ENCODE measurements around the gene ATP6V1A.

Gene ATP6V1A

DNA sequence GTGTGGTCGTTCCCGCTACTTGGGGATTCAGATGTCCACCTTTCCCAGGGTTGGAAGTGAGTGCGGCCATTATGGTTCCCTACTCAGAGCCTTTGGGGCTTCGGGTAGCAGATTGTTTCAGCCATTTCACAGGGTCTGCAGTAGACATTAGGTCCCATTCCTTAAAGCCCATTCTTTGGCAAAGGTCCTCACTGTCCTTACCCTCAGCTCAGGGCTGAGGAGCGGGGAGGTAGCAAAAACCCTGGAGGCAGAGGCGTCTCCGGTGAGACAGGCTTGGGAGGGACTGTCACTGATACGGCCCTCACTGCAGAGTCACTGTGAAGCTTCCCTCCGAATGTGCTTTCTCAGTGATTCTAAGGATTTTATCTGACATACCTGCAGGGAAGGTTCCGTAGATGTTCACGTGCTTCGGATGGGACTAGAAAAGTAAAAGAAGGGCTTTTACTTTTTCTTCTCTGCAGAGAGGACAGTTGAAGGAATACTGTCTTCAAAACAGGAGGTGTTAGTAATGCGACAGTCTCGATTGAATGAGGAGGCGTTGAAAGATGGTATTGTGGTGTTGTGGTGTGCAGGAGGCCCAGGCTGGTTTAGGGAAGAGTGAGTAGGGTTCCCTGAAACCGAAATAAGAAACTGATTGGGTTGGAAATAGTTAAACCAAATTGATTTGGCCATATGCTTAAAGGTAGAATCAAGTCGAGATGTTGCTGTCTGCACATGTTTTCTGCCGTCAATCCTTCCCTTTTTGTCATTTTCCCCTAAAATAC lies 630 bp downstream of the ATP6V1A start:
- ATAC-seq = peak; percentile 10 to 14

DNA sequence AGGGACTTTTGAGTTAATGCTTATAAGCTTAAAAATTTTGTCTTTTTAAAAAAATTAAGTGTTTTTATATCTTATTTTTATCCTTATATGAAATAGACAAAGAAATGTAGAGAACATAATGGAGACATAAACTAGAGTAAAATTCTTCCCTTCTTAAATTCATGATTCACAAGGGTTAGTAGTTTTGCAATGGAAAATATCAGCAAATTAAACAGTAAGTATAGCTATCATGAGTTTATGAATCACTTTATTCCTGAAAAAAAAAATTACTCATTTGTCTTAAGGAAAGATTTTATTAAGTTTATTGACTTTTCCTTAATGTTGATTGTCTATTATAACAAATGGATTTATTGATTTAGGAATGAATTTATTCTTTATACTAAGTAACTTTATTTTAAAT lies 4.3 kb downstream of the ATP6V1A start:
- ATAC-seq = no peak

DNA sequence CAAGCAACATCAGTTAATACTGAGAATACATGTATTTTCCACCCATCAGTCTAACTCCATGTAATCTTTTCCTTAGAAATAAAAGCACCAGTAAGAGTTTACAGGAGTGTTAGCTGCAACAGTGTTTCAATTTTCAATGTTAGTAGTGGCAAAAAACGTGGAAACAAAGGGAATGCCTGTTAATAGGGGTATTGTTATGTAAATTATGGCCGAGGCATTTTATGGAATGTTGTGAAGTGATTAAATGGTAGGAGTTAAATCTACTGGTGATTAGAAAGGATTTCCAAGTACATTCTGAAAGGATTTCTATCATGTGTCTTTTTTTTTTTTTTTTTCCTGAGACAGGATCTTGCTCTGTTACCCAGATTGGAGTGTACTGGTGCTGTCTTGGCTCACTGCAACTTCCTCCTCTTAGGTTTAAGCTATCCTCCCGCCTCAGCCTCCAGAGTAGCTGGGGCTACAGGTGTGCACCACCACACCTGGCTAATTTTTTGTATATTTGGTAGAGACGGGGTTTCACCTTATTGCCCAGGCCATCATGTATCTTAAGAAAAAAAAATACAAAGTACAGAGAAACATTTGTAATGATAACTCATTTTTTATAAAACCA lies 6.6 kb downstream of the ATP6V1A start:
- ATAC-seq = no peak

DNA sequence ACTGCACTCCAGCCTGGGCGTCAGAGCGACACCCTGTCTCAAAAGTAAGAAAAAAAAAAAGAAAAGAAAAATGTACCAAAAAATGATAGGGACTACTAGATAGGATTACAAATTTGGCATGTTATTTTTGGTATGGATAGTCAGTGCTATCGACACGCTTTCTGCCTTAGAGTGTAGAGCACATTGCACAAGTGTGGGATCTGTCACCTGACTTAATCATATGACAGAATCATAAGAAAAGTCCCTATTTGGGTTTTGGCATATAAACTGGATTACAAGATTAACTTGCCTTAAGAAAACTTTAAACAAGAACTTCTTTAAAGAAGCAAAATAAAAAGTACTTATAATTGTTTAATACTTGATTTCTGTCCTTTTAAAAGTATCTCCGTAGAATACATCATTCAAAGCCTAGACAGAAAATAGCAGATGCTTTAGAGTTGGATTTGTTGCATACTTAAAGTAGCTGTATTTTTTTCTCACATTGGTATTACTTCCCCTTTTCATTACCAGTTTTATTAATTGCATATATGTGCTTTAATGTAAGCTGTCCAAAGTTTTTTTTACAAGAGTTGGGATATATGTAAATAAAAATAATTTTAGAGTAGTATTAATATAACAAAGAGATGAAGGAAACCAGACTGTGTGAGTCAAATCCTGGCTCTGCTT lies 7.8 kb downstream of the ATP6V1A start:
- no peak for ATAC-seq

DNA sequence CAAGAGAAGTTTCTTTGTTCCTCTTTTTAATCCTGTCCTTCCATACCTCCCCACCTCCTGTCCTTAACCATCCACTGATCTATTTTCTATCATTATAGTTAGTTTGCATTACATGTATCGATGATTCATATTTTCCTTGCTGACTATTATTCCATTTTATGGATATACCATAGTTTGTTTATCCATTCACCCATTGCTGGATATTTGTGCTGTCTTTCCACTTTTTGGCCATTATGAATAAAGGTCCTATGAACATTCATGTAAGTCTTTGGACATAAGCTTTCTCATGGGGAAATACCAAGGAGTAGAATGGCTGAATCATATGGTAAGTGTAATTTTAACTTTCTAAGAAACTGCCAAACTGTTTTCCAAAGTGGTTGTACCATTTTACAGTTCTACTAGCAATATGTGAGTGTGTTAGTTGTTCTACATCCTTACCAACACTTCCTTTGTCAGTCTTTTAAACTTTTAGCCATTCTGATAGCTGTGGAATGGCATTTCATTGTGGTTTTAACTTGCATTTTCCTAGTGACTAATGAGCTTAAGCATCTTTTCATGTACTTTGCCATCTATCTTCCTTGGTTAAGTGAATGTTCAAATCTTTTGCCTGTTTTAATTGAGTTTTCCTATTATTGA lies 11.7 kb downstream of the ATP6V1A start:
- no peak for ATAC-seq

DNA sequence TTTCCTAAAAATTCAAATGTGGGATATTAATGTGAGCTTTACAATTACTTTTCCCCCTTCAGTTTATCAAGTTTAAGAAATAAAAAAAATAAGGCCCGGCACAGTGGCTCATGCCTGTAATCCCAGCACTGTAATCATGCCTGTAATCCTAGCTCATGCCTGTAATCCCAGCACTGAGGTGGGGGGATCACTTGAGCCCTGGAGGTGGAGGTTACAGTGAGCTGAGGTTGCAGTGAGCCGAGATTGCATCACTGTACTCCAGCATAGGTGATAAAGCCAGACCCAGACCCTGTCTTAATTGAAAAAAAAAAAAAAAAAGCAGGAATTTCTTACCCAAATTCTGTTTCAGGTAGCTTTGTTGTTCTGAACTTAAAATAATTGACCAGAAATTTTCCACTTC lies 17.9 kb downstream of the ATP6V1A start:
- no peak for ATAC-seq

DNA sequence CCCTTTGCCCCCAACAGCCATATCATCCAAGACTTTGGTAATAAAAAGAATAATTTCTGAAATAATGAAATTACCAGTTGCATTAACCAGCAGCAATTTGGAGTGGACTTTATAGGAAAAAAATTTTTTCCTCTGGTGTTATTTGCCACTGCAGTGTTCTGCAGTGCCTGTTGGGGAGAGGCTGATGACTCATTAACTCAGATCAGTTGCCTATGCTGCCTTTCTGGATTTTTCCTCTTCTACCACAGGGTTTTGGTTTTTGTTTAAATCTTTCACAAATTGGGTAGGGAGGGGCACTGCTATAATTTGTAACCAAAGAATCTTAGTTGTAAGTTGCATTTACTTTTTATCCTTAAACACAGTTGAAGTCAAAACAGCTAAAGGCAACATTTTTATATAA lies 22.7 kb downstream of the ATP6V1A start:
- ATAC-seq = no peak

DNA sequence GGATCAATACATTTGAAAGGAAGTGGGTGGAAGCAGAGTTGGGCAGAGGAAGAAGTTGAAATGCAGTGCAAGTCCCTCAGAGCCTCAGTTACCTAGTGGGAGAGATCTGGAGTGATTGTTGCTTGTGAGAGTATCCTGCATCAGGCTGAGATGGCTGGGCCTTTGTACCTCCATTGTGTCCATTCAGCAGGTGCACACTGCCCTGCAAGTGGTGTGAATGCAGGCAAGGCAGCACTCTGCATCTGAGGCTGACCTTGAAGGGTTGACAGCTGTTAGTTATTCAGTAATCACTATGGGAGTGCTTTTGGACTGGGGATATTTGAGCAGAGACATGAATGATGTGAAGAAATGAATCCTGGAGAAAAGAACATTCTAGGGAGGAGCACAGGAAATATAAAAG lies 25.2 kb downstream of the ATP6V1A start:
- ATAC-seq = no peak

DNA sequence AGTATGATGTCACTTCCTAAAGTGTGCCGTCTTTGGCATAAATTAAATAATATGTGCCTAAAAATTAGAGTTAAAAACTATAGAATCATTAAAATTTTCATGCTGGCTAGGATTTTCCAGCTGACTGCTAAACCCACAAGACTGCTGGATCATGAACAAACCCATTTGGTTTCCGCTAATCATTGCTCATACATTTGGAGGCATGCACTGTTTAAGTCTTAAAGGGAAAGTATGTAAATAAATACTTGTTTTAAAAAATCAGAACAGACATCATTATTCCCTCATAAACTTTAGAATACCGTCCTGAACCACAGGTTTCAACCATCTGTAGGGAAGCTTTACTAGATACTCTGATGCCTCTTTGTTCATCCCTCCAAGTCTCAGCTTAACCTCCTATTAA lies 26.5 kb downstream of the ATP6V1A start:
- no peak for ATAC-seq

DNA sequence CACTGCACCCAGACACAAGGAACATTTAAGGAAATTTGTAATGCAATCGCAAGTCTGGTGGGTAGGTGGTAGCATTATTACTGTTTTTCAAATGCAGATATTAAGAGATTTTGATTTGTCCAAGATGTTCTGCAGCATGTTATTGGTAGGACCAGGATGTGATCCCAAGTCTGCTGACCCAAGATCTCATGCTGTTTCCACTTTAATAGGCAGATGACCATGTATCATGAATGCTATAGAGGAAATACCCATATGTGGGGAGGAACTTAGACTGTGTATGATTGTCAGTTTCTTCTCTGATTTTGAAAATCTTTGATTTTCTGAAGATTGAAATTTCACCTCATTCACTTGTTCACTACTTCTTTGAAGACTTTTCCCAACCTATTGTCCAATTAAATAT lies 28.7 kb downstream of the ATP6V1A start:
- no peak for ATAC-seq

DNA sequence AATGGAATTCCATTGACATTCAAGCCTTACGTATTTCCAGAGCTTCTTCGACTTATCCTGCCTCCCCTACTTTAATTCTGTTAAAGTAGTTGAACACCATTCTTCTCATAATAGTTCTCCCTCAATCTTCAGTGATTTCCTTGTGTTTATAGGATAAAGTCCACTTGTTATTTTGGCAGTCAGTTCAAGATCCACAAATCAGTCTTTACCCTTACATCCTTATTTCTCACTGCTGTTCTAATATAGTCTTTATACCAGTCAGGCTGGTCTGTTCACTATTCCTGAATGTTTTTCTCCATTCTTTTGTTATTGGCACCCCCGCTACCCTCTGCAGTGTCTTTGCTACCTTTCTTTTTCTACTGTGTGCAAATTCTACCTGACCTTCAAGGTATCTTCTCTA lies 29.7 kb downstream of the ATP6V1A start:
- ATAC-seq = no peak

DNA sequence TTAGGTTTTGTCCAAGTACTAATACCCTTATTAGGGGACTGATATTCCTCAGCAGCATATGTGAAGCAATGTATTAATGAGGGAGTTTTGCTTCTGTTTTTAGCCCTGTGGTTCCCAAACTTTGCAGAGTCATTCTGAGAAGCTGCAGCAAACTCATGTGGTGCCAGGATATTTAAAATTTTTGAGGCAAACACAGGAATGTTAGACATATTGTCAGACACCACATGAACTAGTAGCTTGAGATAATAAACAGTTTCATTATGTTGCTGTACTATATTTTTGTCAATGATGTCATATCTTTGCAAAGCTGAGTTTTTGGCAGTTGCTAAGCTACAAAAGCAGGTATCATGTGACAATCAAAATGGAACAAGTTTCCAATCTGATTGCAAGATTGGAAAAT lies 36.6 kb downstream of the ATP6V1A start:
- ATAC-seq = peak in 1 of 2 donors; percentile 27

DNA sequence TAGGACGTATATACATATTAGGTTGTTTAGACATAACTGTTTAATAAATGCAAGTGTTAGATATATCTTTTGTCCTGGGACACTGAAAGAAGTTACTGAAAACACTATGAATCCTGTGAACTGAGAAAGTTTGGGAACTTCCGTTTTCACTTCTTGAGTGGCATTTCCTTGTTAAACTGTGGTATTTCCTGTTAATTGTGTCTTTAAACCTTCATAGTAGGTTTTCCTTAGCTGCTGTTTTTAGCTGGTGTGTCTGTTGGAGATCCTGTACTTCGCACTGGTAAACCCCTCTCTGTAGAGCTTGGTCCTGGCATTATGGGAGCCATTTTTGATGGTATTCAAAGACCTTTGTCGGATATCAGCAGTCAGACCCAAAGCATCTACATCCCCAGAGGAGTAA lies 37.1 kb downstream of the ATP6V1A start:
- ATAC-seq = no peak

DNA sequence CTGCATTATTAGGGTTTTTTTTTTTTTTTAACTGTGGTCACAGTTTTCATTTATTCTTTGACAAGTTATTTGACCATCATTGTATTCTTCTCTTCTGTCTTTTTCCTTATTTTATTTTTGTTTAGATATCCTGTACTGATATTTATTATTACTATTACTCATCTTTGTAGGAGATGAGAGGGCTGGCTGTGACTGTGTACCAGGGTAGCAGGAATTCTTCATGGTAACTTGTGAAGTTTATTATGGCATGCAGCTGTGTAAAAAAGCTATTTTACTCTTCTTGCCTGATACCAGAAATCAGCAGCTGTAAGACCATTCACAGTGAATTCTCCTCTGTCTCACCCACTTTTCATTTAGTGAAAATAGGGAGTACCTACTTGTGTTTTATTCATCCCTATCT lies 44.5 kb downstream of the ATP6V1A start:
- ATAC-seq = no peak

DNA sequence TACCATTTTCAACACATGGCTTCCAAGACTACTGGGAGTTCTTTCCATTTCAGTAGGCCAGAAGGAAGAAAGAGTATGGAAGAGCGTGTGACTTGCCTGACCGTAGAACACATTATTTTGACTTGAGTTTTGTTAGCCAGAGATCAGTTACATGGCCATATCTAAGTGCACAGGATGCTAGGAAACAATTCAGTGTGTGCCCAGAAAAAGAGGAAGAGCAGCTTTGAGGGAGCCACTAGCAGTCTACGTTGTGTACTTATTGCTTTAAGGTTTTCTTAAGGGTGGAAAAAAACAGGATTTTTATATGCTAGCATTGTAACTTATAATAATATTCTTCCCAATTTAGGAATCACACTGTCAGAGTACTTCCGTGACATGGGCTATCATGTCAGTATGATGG lies 47.7 kb downstream of the ATP6V1A start:
- ATAC-seq = no peak

DNA sequence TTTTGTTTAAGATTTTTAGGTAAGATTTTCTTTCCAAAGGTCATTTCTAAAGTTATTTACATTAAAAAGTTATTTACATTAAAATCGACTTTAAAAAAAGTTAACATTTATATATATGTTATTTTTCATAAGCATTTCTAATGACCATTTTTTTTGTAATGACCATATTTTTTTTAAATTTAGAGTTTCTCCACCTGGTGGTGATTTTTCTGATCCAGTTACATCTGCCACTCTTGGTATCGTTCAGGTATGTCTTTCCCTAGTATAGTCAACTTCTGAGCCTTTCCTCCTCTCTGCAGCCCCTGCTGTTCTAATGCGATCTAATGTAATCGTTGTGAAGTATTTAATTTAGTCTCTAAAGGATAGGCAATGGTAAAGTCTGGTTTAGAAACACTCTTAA lies 48.9 kb downstream of the ATP6V1A start:
- ATAC-seq = no peak

DNA sequence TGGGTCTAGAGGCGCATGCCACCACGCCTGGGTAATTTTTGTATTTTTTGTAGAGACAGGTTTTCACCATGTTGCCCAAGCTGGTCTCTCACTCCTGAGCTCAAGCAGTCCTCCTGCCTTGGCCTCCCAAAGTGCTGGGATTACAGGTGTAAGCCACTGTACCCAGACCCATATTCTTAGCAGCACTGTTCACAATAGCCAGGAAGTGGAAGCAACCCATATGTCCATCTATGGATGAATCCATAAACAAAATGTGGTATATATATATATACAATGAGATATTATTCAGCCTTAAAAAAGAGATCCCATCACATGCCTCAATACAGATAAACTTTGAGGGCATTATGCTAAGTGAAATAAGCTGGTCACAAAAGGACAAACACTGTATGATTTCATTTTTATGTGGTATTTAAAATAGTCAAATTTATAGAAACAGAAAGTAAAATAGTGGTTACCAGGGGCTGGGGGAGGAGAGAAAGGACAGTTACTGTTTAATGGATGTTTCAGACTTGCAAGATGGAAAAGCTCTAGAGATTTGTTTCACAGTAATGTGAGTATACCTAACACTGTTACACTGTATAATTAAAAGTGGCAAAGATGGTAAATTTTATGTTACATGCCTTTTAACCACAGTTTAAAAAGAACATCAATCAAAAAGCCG lies 56.1 kb downstream of the ATP6V1A start:
- peak in 1 of 2 donors; percentile 5 for ATAC-seq

DNA sequence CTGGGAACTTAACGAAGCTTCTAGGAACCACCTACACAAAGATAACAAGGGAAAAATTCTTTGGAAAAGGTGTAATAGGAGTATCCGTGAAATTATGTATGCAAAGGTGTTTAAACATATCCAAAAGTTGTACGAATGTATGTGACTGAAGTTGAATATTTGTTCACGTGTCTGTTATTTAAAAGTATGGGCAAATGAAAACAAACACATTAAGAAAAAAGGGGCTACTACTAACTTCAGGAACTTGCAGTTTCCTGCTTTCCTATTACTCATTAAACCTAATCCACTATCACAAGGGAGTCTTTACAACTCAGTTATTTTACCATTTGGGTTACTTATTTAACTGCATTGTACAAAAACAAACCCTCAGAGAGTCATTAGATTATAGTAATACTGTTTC lies 57.8 kb downstream of the ATP6V1A start:
- no peak for ATAC-seq

DNA sequence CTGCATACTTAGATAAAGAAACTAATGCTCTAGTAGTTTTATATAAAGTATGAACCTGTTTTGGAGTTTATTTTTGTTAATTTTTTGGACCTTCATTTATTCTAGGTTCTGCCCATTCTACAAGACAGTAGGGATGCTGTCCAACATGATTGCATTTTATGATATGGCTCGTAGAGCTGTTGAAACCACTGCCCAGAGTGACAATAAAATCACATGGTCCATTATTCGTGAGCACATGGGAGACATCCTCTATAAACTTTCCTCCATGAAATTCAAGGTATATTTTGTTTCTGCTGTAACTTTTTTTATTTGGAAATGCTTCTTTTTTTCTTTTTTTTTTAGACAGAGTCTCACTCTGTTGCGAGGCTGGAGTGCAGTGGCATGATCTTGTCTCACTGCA lies 58.4 kb downstream of the ATP6V1A start:
- no peak for ATAC-seq

DNA sequence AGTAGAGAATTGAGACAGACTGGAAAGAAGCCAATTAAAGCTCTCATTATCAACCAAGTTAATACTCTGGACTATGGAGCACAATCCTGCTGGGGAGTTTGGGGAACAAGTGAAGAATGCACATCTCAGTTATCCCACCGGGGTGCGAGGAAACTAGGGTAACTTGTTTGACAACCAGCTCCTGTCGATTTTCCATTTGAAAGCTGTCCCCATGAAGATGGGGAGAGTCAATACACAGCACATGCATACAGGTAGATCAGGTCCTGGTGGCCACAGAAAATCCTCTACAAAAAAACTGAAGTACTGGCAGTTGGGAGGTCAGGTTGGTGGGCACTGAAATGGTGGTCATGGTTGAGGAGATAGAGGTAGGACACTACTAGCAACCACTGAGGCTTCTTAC lies 66.0 kb downstream of the ATP6V1A start:
- no peak for ATAC-seq

DNA sequence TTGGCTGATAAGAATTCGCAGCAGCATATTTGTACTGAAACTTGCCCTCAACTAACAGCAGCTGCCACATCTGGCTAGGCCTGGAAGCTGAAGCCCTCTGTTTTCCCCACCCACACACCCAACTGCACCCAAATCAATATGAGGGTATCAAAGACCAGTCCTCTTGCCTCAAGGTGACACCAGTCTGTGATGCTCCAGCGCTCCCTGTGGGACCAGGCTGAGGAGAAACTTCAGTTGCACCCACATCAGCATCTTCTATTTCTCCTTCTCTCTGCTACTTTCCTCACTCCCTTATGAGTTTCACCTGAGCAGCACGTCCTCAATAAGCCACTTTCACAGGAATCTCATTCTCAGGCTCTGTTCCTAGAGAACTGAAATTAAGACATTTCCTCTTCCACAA lies 73.0 kb downstream of the ATP6V1A start:
- ATAC-seq = no peak

DNA sequence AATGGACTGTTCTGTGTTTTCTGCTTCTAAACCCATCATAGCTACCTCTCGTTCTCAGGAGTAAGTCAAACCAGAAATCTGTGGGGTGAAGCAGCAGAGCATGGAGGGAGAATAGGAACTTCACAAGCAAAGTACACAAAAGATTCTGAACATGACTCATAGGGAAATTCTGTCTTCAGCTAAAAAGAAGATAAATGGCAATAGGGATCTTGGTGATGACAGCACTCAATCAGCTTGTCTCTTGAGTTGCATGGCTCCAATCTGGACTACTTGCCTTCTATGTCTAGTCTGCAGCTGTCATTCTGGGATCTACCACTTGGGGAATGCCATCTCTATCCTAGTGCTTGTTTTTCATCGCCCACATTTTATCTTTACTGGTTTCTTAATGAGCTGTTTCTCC lies 78.3 kb downstream of the ATP6V1A start:
- ATAC-seq = peak in 1 of 2 donors; percentile 41

DNA sequence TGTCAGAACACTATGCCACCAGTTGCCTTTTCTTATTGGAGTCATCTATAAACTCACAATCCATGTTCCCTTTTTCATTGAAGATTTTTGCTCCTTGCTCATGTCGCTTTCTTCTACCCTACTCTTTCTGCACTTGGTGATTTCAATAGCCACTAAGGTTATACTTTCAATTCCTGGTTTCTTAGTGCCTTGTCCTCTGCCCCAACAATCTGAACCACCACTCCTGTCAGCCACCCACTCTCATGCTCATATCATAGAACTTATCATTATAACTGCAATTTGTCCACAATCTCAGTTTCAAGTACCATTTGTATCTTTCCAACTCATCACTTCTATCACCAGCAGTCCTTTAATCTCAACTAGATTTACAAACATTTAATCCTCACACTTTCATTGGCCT lies 81.8 kb downstream of the ATP6V1A start:
- no peak for ATAC-seq
